H1 (cell line): ENCODE results near the gene IQCH. TPM values are rescaled to one million over a fixed set of nuclear protein-coding genes. Genes with fewer than 3 reads are reported as not detected.

Experiments used
- CTCF ChIA-PET: fragments of 300-600 bp; sonication (Branson Sonifier 250); formaldehyde crosslinking; loops from one replicate; lab custom pipeline; 2021; ENCODE audit not compliant: partially characterized antibody; lab: Charles Lee
- POLR2A ChIA-PET: fragments of 300-600 bp; sonication (Branson Sonifier 250); formaldehyde crosslinking; loops from one replicate; lab custom pipeline; 2021; ENCODE audit warnings: inconsistent platforms; ENCODE audit not compliant: partially characterized antibody; lab: Charles Lee
- DNase-seq, 2 experiments: peaks; one replicate each; pipeline versions ENCODE4 v3.0.0 to v3.0.0-alpha.2; 2010 to 2022; ENCODE audit warnings: low spot score in 2 of 2, low read depth in 1 of 2, mixed read lengths in 1 of 2
- FAIRE-seq: peaks from 2 replicates; lab custom pipeline; 2011; peaks lifted over from hg19 to GRCh38; lab: Jason Lieb, UNC
- H2AFZ ChIP-seq: 2 replicates; pipeline ENCODE4 v1.8.1; 2012; ENCODE audit warnings: low read length, inconsistent platforms
- H2AK5ac ChIP-seq: 2 replicates; pipeline ENCODE4 v1.6.1; 2013; ENCODE audit warnings: low read depth, low read length
- H2BK120ac ChIP-seq: replicated peaks from 2 replicates; pipeline ENCODE3; 2013; ENCODE audit warnings: low read depth, low read length, inconsistent platforms
- H2BK12ac ChIP-seq: 2 replicates; pipeline ENCODE4 v1.6.1; 2013; ENCODE audit warnings: low read depth, low read length
- H2BK15ac ChIP-seq: 2 replicates; pipeline ENCODE4 v1.6.1; 2013; ENCODE audit warnings: low read length
- H2BK20ac ChIP-seq: 2 replicates; pipeline ENCODE4 v1.6.1; 2013; ENCODE audit warnings: low read length
- H2BK5ac ChIP-seq: 2 replicates; pipeline ENCODE4 v1.6.1; 2013; ENCODE audit warnings: low read depth, low read length
- H3K14ac ChIP-seq: 2 replicates; pipeline ENCODE4 v1.6.1; 2013; ENCODE audit warnings: inconsistent platforms; ENCODE audit not compliant: insufficient read length
- H3K18ac ChIP-seq: 2 replicates; pipeline ENCODE4 v1.6.1; 2013; ENCODE audit warnings: low read length; ENCODE audit errors: extremely low read depth
- H3K23ac ChIP-seq: 2 replicates; pipeline ENCODE4 v1.6.1; 2013; ENCODE audit warnings: inconsistent platforms; ENCODE audit not compliant: insufficient read length
- H3K23me2 ChIP-seq: 2 replicates; pipeline ENCODE4 v1.6.1; 2013; ENCODE audit warnings: low read depth, low read length
- H3K27ac ChIP-seq: 2 replicates; pipeline ENCODE4 v1.6.1; 2011; ENCODE audit warnings: low read depth, low read length, inconsistent platforms
- H3K27me3 ChIP-seq, 4 experiments: replicated peaks in 1 of 4; 1 replicate in 1 of 4; 2 replicates in 3 of 4; pipeline versions ENCODE4 v1.6.1 to v1.8.1; 2011 to 2013; ENCODE audit warnings: low read length in 3 of 4, mild to moderate bottlenecking in 3 of 4, inconsistent platforms in 2 of 4, mixed read lengths in 2 of 4, moderate library complexity in 1 of 4; ENCODE audit not compliant: control insufficient read depth in 3 of 4, insufficient read depth in 3 of 4; ENCODE audit errors: extremely low read depth in 1 of 4
- H3K36me3 ChIP-seq, 4 experiments: 2 replicates each; pipeline versions ENCODE4 v1.6.1 to v1.8.1; 2011 to 2013; ENCODE audit warnings: mild to moderate bottlenecking in 4 of 4, low read length in 3 of 4, moderate library complexity in 2 of 4, control low read depth in 1 of 4, inconsistent platforms in 1 of 4; ENCODE audit not compliant: insufficient read depth in 4 of 4, control insufficient read depth in 2 of 4
- H3K4ac ChIP-seq: replicated peaks from 2 replicates; pipeline ENCODE3; 2013; ENCODE audit warnings: low read length, low read depth, mixed read lengths, inconsistent platforms; ENCODE audit not compliant: insufficient read length
- H3K4me1 ChIP-seq, 4 experiments: replicated peaks in 1 of 4; 1 replicate in 1 of 4; 2 replicates in 3 of 4; pipeline versions ENCODE4 v1.6.1 to v1.8.1; 2011 to 2013; ENCODE audit warnings: low read length in 3 of 4, inconsistent platforms in 2 of 4, mixed read lengths in 1 of 4; ENCODE audit not compliant: insufficient read depth in 4 of 4, control insufficient read depth in 3 of 4
- H3K4me2 ChIP-seq, 2 experiments: 2 replicates each; pipeline versions ENCODE4 v1.6.1 to v1.8.1; 2011 to 2013; ENCODE audit warnings: low read depth in 2 of 2, low read length in 2 of 2, control low read depth in 1 of 2, inconsistent platforms in 1 of 2, mild to moderate bottlenecking in 1 of 2; ENCODE audit not compliant: insufficient read depth in 1 of 2
- H3K4me3 ChIP-seq, 4 experiments: fragments of 200-600, 300-600 bp in 1 of 4; sonication (generic), shearing (Covaris generic), sonication (Bioruptor Twin) in 1 of 4; 2 replicates each; pipeline versions ENCODE4 v1.5.1 to v1.8.1; 2011 to 2016; ENCODE audit warnings: low read length in 4 of 4, low read depth in 3 of 4, control low read depth in 2 of 4, inconsistent platforms in 2 of 4, mild to moderate bottlenecking in 2 of 4, mixed read lengths in 1 of 4, moderate library complexity in 1 of 4; ENCODE audit not compliant: insufficient read depth in 2 of 4; ENCODE audit errors: extremely low read depth in 1 of 4
- H3K56ac ChIP-seq: replicated peaks from 2 replicates; pipeline ENCODE3; 2013; ENCODE audit warnings: low read depth, mild to moderate bottlenecking, mixed read lengths, low read length, inconsistent platforms; ENCODE audit not compliant: insufficient read length
- H3K79me1 ChIP-seq: 2 replicates; pipeline ENCODE4 v1.6.1; 2013; ENCODE audit warnings: low read depth, low read length, control low read depth
- H3K79me2 ChIP-seq, 2 experiments: 2 replicates each; pipeline versions ENCODE4 v1.6.1 to v1.8.1; 2012 to 2013; ENCODE audit warnings: low read length in 2 of 2, mild to moderate bottlenecking in 2 of 2, inconsistent platforms in 1 of 2; ENCODE audit not compliant: insufficient read depth in 2 of 2, control insufficient read depth in 1 of 2
- H3K9ac ChIP-seq, 4 experiments: replicated peaks in 1 of 4; 1 replicate in 1 of 4; 2 replicates in 3 of 4; pipeline versions ENCODE4 v1.6.1 to v1.8.1; 2011 to 2013; ENCODE audit warnings: low read depth in 3 of 4, low read length in 3 of 4, control low read depth in 2 of 4, mild to moderate bottlenecking in 2 of 4, moderate library complexity in 2 of 4, inconsistent platforms in 1 of 4; ENCODE audit errors: extremely low read depth in 1 of 4
- H3K9me3 ChIP-seq, 2 experiments: 2 replicates each; pipeline versions ENCODE4 v1.6.1 to v1.8.1; 2012 to 2013; ENCODE audit warnings: mild to moderate bottlenecking in 2 of 2, moderate library complexity in 2 of 2, control low read depth in 1 of 2, inconsistent platforms in 1 of 2, low read depth in 1 of 2, low read length in 1 of 2, mixed read lengths in 1 of 2; ENCODE audit not compliant: insufficient read depth in 2 of 2
- H4K20me1 ChIP-seq, 2 experiments: replicated peaks in 1 of 2; 2 replicates each; pipeline versions ENCODE3 to v1.8.1; 2011 to 2013; ENCODE audit warnings: inconsistent platforms in 2 of 2, low read length in 2 of 2, mild to moderate bottlenecking in 1 of 2; ENCODE audit not compliant: insufficient read depth in 2 of 2, control insufficient read depth in 1 of 2
- H4K5ac ChIP-seq: 2 replicates; pipeline ENCODE4 v1.6.1; 2013; ENCODE audit warnings: low read length, low read depth, mixed read lengths, inconsistent platforms; ENCODE audit not compliant: insufficient read length
- H4K8ac ChIP-seq: 2 replicates; pipeline ENCODE4 v1.8.0; 2013; ENCODE audit warnings: mild to moderate bottlenecking, moderate library complexity, low read length, inconsistent platforms; ENCODE audit not compliant: insufficient read depth; ENCODE audit errors: extremely low read depth
- H4K91ac ChIP-seq: replicated peaks from 2 replicates; pipeline ENCODE3; 2013; ENCODE audit warnings: low read length, mixed read lengths, inconsistent platforms; ENCODE audit not compliant: insufficient read length
- POLR2A ChIP-seq, 2 experiments: IDR thresholded peaks; 1 replicate in 1 of 2; 2 replicates in 1 of 2; pipeline ENCODE4 v1.6.1; 2011; ENCODE audit warnings: low read depth in 2 of 2, low read length in 2 of 2, mild to moderate bottlenecking in 2 of 2; ENCODE audit errors: control extremely low read depth in 1 of 2
- TBP ChIP-seq: IDR thresholded peaks from 2 replicates; pipeline ENCODE4 v1.6.1; 2011; ENCODE audit warnings: low read depth, low read length, improper control_type of control experiment
- TCF12 ChIP-seq: IDR thresholded peaks from 2 replicates; pipeline ENCODE4 v1.6.1; 2011; ENCODE audit warnings: low read depth, mild to moderate bottlenecking, low read length
- WGBS, 2 experiments: shearing (Covaris generic) in 1 of 2; methylation state at CpG; one replicate each; pipeline versions ENCODE4 v1.1.6 to v1.1.7; 2013 to 2015; ENCODE audit warnings: low lambda C conversion rate in 2 of 2, mixed read lengths in 2 of 2, inconsistent platforms in 1 of 2, low coverage in 1 of 2, missing lambda C conversion rate in 1 of 2; ENCODE audit not compliant: insufficient replicate concordance in 2 of 2, insufficient coverage in 1 of 2, insufficient read length in 1 of 2; ENCODE audit errors: extremely low coverage in 1 of 2, missing lambda C conversion rate in 1 of 2; 5-methylcytosine and 5-hydroxymethylcytosine counted together
- polyA plus RNA-seq, 7 experiments: library from polyadenylated mRNA; depleted of rRNA in 3 of 7; stranded (reverse) in 5 of 7; unstranded in 2 of 7; fragments of >200 nt in 5 of 7; fragments of 200-250 nt in 2 of 7; gene quantifications; 1 replicate in 5 of 7; 2 replicates in 1 of 7; 4 replicates in 1 of 7; pipeline versions ENCODE4 v1.2.1 to v1.2.3, GENCODE V29; 2011 to 2013; ENCODE audit warnings: missing spikeins in 2 of 7, mixed read lengths in 2 of 7
- total RNA-seq: library from RNA; stranded (reverse); fragmentation: NEBNext Ultra II Directional; extraction: Animal tissue kit (Norgen Biotek cat#: 25700); gene quantifications from 2 replicates; pipeline ENCODE4 v1.2.1, GENCODE V29; 2021

The IQCH gene
- total and polyA plus RNA-seq, 2 of the 8 experiments (the other 6 are each of a cell fraction or from before 2014, with no cell fraction given) = 0.60 to 1.9 TPM

- H3K4me3 ChIP-seq = no peak overlapping the region
- no peaks in the 10 kb centered on the region for H4K20me1 ChIP-seq
- H2BK5ac ChIP-seq = no peak overlapping the region
- FAIRE-seq (no peak), DNase-seq (no peak)
- no peak overlapping the region for H4K5ac ChIP-seq
- no peak overlapping the region for H2BK20ac ChIP-seq
- H2BK15ac ChIP-seq = no peak overlapping the region
- H3K36me3 ChIP-seq = no peaks in the 10 kb centered on the region
- no peaks in the 10 kb centered on the region for H3K27me3 ChIP-seq
- no peak overlapping the region for H3K9ac ChIP-seq
- H3K79me2 ChIP-seq = no peaks in the 10 kb centered on the region
- H3K9me3 ChIP-seq = 0 out of 4 replicates have a peak, but pooled peaks cover 0 to 2% of the 10 kb centered on the region in 2 experiments
- H3K4ac ChIP-seq = no peak overlapping the region
- H3K18ac ChIP-seq = no peak overlapping the region
- H2BK12ac ChIP-seq = no peak overlapping the region
- H3K4me1 ChIP-seq = no peaks in the 10 kb centered on the region
- H2AK5ac ChIP-seq = no peak overlapping the region
- H3K23me2 ChIP-seq = no peaks in the 10 kb centered on the region
- CTCF ChIA-PET = interaction anchor here (1.2 kb wide), 1 partner anchor 314 kb away, joined by 3 read pairs; no protein-coding TSS in a partner anchor
- no peak overlapping the region for H4K8ac ChIP-seq
- H3K27ac ChIP-seq = no peak overlapping the region
- H3K23ac ChIP-seq = no peak overlapping the region
- no peak overlapping the region for H4K91ac ChIP-seq
- H3K56ac ChIP-seq = no peak overlapping the region
- H3K4me2 ChIP-seq = no peak overlapping the region
- no peaks in the 10 kb centered on the region for H3K79me1 ChIP-seq
- POLR2A ChIA-PET = no interaction called here
- H2AFZ ChIP-seq = no peak overlapping the region
- H2BK120ac ChIP-seq = no peak overlapping the region
- 81% methylated on average over 1 of the region's 1 CpG; no CpG with 5 or more reads in 1 of the 2 experiments for WGBS, 2 experiments
- H3K14ac ChIP-seq = no peak overlapping the region
- TF ChIP-seq POLR2A (IDR thresholded peaks at IDR 0.05; ENCODE audit: control extremely low read depth in 1 of 2, low read depth in 2 of 2, low read length in 2 of 2) = no peak
- no peak for TF ChIP-seq TCF12
- TF ChIP-seq TBP = no peak
These were observed 72.7 kb downstream of the IQCH start for GRCh38 chr15:67327312-67327711.
